Type B pancreatic cell (in vitro differentiated cells): ENCODE data around the gene HDAC1. TPM values are rescaled to one million over a fixed set of nuclear protein-coding genes. Genes with fewer than 3 reads are reported as not detected.

Experiments
- DNase-seq: peaks from one replicate; pipeline ENCODE4 v3.0.0; 2021; ENCODE audit warnings: mixed read lengths; ENCODE audit not compliant: unreplicated experiment; ENCODE audit errors: extremely low spot score
- H3K27ac Mint-ChIP-seq: 2 replicates; pipeline ENCODE4 v1.8.0; 2021; ENCODE audit warnings: mild to moderate bottlenecking, mixed read lengths
- H3K27me3 Mint-ChIP-seq: 2 replicates; pipeline ENCODE4 v1.8.0; 2021; ENCODE audit warnings: mixed read lengths
- H3K36me3 Mint-ChIP-seq: 2 replicates; pipeline ENCODE4 v1.8.0; 2021; ENCODE audit warnings: mixed read lengths
- H3K4me1 Mint-ChIP-seq: one replicate; pipeline ENCODE4 v1.8.0; 2021; ENCODE audit warnings: mixed read lengths; ENCODE audit not compliant: unreplicated experiment
- H3K4me3 Mint-ChIP-seq: 2 replicates; pipeline ENCODE4 v1.8.0; 2021; ENCODE audit warnings: mild to moderate bottlenecking, mixed read lengths
- H3K9me3 Mint-ChIP-seq: 2 replicates; pipeline ENCODE4 v1.8.0; 2021; ENCODE audit warnings: mixed read lengths
- total RNA-seq: library from RNA; stranded (reverse); gene quantifications from 2 replicates; pipeline ENCODE4 v1.2.1, GENCODE V29; 2021; ENCODE audit warnings: low replicate concordance
- TF ChIP-seq, protein P1 (sequence below): fragments of 200-600 bp; sonication (generic); conservative IDR thresholded peaks from 2 replicates; pipeline ENCODE4 v1.5.0; 2021; ENCODE audit warnings: antibody characterized with exemption, mild to moderate bottlenecking

Gene HDAC1
- total RNA-seq, 1 donor from 2014 or later: 108 TPM

DNA sequence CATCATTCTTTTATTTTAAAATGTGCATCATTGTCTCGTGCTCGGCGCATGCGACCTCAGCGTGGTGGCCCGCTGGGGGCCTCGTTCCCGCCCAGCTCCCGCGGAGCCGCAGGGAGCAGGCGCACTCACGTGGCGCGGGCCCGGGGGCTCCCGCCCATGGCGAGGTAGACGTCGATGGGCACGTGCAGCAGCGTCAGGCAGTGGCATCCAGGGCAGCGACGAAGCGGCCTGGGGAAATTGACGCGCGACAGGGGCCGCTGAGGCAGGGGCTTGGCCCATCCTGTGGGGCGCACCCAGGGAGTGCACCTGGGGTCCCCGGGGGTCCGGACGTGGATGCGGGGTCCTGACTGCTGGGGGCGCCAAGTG is 69.4 kb downstream of the HDAC1 start:
- no peak overlapping the region for H3K4me3 Mint-ChIP-seq
- peaks cover 19% of the 10 kb centered on the region for H3K4me1 Mint-ChIP-seq
- peak overlapping the region; percentile 80 for H3K27ac Mint-ChIP-seq
- no peaks in the 10 kb centered on the region for H3K9me3 Mint-ChIP-seq
- no peak for DNase-seq
- H3K27me3 Mint-ChIP-seq: peaks cover 5% of the 10 kb centered on the region
- TF ChIP-seq, protein P1, sequence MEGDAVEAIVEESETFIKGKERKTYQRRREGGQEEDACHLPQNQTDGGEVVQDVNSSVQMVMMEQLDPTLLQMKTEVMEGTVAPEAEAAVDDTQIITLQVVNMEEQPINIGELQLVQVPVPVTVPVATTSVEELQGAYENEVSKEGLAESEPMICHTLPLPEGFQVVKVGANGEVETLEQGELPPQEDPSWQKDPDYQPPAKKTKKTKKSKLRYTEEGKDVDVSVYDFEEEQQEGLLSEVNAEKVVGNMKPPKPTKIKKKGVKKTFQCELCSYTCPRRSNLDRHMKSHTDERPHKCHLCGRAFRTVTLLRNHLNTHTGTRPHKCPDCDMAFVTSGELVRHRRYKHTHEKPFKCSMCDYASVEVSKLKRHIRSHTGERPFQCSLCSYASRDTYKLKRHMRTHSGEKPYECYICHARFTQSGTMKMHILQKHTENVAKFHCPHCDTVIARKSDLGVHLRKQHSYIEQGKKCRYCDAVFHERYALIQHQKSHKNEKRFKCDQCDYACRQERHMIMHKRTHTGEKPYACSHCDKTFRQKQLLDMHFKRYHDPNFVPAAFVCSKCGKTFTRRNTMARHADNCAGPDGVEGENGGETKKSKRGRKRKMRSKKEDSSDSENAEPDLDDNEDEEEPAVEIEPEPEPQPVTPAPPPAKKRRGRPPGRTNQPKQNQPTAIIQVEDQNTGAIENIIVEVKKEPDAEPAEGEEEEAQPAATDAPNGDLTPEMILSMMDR: no peak
- H3K36me3 Mint-ChIP-seq: peaks cover 27% of the 10 kb centered on the region

DNA sequence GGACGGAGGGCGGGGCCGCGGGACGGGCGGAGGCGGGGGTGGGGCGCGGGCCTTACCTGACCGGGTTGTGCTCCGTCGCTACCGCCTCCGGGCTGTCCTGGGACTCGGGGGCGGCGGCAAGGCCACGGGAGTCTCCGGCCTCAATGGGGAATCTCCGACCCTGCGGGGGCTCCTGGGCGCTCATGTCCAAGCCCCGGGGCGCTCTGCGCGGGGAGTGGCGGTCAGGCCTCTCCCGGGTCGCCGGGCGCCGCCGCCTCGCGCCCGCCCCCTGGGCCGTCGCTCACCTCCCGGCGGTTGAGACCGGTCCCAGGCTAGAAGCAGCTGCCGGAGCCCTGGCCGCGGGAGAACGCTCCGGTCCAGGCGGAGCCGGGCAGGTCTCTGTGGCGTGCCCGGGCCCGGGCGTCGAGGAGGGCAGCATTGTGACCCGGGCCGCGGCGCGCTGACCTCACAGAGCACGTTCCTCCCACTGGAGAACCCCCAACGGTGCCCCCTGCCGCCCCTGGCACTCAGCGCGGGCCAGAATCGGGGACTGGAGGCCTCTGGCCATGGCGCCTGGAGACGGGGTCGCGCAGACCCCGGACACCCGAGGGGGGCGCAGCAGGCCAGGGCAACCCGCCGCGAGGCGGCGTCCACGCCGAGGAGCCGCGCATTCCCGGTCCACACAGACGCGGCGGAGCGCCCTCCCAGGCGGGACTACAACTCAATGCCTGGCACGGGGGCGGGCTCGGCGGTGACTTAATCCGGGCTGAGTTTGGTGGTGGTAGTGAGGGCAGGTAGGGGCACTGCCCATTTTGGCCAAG is 70.0 kb downstream of the HDAC1 start:
- Mint-ChIP-seq H3K4me1 (peaks cover 19% of the 10 kb centered on the region), H3K4me3 (peak overlapping the region; percentile 66), H3K9me3 (no peaks in the 10 kb centered on the region), H3K27me3 (peaks cover 5% of the 10 kb centered on the region), H3K27ac (no peak overlapping the region), H3K36me3 (peaks cover 27% of the 10 kb centered on the region)
- TF ChIP-seq, protein P1: peak; percentile 59
- DNase-seq: no peak

DNA sequence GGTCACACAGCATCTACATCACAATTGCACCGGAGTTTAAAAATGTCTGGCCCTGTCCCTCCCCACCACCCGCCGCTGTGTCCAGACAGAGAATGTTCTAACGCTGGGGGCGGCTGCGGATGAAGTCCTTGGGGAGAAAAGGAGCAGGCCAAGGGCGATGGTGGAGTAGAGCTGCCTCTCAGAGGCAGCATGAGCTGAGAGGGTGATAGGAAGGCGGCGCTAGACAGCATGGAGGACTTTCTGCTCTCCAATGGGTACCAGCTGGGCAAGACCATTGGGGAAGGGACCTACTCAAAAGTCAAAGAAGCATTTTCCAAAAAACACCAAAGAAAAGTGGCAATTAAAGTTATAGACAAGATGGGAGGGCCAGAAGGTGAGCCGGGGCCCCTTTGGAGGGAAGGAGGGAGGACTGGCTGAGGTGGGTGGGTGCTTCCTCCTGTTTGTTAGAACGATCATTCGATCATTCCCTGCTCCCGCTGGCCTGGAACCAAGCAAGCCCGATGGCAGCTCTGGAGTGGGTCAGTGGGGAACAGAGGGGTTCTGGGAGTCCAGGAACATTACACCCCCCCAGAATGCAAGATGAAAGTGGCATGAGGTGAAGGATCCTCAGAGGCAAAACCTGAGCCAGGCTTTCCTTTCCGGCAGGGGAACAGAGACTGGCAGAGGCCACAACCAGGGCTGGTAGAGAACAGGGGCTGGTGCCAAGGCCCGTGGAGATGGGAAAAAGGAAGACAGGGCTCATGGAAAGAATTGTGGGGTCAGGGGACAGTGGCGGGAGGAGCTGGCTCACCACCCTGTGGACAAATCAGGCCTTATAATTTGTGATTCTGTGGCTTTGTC is 70.8 kb downstream of the HDAC1 start, which contains the start of the genes FAM229A and TSSK3:
FAM229A (minus strand) TSS at position 12 of the 840 bp plus-strand sequence. CDS start 394 bp downstream, outside the sequence.
TSSK3 (plus strand) TSS at position 66 of the 840 bp plus-strand sequence; CDS start at position 229, 163 bp downstream.
- no peak for DNase-seq
- Mint-ChIP-seq H3K9me3 (no peaks in the 10 kb centered on the region), H3K4me3 (peak within 1 kb of the TSS; percentile 66), H3K4me1 (peaks cover 14% of the 10 kb centered on the region), H3K36me3 (peaks cover 27% of the 10 kb centered on the region), H3K27ac (peak within 1 kb of the TSS; percentile 9), H3K27me3 (peaks cover 5% of the 10 kb centered on the region)
- TF ChIP-seq, protein P1: no peak

DNA sequence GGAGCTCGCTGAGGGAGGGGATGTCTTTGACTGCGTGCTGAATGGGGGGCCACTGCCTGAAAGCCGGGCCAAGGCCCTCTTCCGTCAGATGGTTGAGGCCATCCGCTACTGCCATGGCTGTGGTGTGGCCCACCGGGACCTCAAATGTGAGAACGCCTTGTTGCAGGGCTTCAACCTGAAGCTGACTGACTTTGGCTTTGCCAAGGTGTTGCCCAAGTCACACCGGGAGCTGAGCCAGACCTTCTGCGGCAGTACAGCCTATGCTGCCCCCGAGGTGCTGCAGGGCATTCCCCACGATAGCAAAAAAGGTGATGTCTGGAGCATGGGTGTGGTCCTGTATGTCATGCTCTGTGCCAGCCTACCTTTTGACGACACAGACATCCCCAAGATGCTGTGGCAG is 71.8 kb downstream of the HDAC1 start:
- DNase-seq: no peak
- Mint-ChIP-seq H3K27me3 (peaks cover 5% of the 10 kb centered on the region), H3K9me3 (no peaks in the 10 kb centered on the region), H3K4me3 (no peak overlapping the region), H3K27ac (no peak overlapping the region), H3K36me3 (peaks cover 27% of the 10 kb centered on the region), H3K4me1 (peaks cover 14% of the 10 kb centered on the region)
- TF ChIP-seq, protein P1: no peak

DNA sequence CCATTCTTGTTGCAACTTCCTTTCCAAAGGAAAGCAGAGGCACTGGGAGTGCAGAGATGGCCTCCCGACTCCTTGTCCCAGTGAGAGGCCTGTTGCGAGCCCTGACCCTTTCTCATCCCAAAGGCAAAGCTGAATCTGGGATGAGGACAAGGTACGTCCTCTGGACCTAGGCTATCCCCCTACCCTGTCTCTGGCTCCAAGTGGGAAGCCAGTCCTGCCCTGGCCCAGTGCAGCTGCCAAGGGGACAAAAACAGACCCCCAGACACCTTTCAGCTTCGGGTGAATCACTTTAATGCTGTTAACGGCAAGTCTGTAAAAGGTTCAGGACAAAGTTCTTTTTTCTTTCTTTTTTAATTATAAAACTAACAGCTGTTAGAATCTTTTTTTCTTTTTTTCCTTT is 73.0 kb downstream of the HDAC1 start:
- peaks cover 26% of the 10 kb centered on the region for H3K36me3 Mint-ChIP-seq
- no peak for DNase-seq
- no peaks in the 10 kb centered on the region for H3K9me3 Mint-ChIP-seq
- peaks cover 5% of the 10 kb centered on the region for H3K27me3 Mint-ChIP-seq
- peaks cover 11% of the 10 kb centered on the region for H3K4me1 Mint-ChIP-seq
- no peak overlapping the region for H3K27ac Mint-ChIP-seq
- no peak overlapping the region for H3K4me3 Mint-ChIP-seq
- TF ChIP-seq, protein P1: no peak
